Superior temporal gyrus (tissue), 1 donor: ENCODE data around the gene TJP1.
"Not testable (repeated sequence)": the region's sequence is repeated elsewhere in the genome, so short reads cannot be mapped to it uniquely, and the experiment has no call there.

Experiments
- DNase-seq: peaks from one replicate; pipeline ENCODE4 v3.0.0-alpha.2; 2016; ENCODE audit errors: extremely low spot score

The TJP1 gene

GRCh38 chr15:29682781-29683180 lies 139.5 kb downstream of the TJP1 start:
- no peak for DNase-seq

GRCh38 chr15:29682361-29682760 lies 139.9 kb downstream of the TJP1 start:
- no peak for DNase-seq

- DNase-seq = no peak
These were observed 140.3 kb downstream of the TJP1 start for GRCh38 chr15:29681946-29682345.

GRCh38 chr15:29681166-29681845 lies 141.0 kb downstream of the TJP1 start:
- DNase-seq = no peak

- DNase-seq = no peak
These were observed 141.7 kb downstream of the TJP1 start for GRCh38 chr15:29680465-29681165.

- DNase-seq = no peak
These were observed 143.7 kb downstream of the TJP1 start for GRCh38 chr15:29678504-29679034.

- DNase-seq = no peak
These were observed 144.3 kb downstream of the TJP1 start for GRCh38 chr15:29677871-29678461.

GRCh38 chr15:29677455-29677854 lies 144.8 kb downstream of the TJP1 start:
- no peak for DNase-seq

GRCh38 chr15:29676961-29677402 lies 145.3 kb downstream of the TJP1 start:
- no peak for DNase-seq

- DNase-seq = peak; percentile 40
These were observed 145.8 kb downstream of the TJP1 start for GRCh38 chr15:29676374-29676960.

GRCh38 chr15:29675791-29676301 lies 146.4 kb downstream of the TJP1 start:
- no peak for DNase-seq

- no peak for DNase-seq
These were observed 147.4 kb downstream of the TJP1 start for GRCh38 chr15:29674661-29675533.

- no peak for DNase-seq
These were observed 149.1 kb downstream of the TJP1 start for GRCh38 chr15:29672923-29673809.

GRCh38 chr15:29672446-29672845 lies 149.8 kb downstream of the TJP1 start:
- no peak for DNase-seq

- not testable (repeated sequence) for DNase-seq
These were observed 150.2 kb downstream of the TJP1 start for GRCh38 chr15:29672046-29672445.

GRCh38 chr15:29670998-29671981 lies 151.0 kb downstream of the TJP1 start:
- no peak for DNase-seq

GRCh38 chr15:29670266-29670665 lies 152.0 kb downstream of the TJP1 start:
- no peak for DNase-seq

GRCh38 chr15:29669823-29670222 lies 152.4 kb downstream of the TJP1 start:
- no peak for DNase-seq

GRCh38 chr15:29668120-29668602 lies 154.1 kb downstream of the TJP1 start:
- DNase-seq = peak; percentile 89
